GM19025 (cell line): ENCODE data around the gene UGT1A4.
"Not testable (repeated sequence)": the region's sequence is repeated elsewhere in the genome, so short reads cannot be mapped to it uniquely, and the experiment has no call there.

Experiments used
- ATAC-seq: cut with Tn5 transposase; IDR thresholded peaks from one replicate; pipeline ENCODE4 v1.9.1; 2021; ENCODE audit warnings: mild to moderate bottlenecking, low read depth, moderate library complexity; ENCODE audit not compliant: unreplicated experiment

The UGT1A4 gene

GRCh38 chr2:233746475-233747282 lies 28.1 kb downstream of the UGT1A4 start:
- ATAC-seq = no peak

GRCh38 chr2:233747283-233747544 lies 28.7 kb downstream of the UGT1A4 start:
- no peak for ATAC-seq

- not testable (repeated sequence) for ATAC-seq
These were observed 32.2 kb downstream of the UGT1A4 start for GRCh38 chr2:233750689-233751088.

- ATAC-seq = not testable (repeated sequence)
These were observed 32.9 kb downstream of the UGT1A4 start for GRCh38 chr2:233751212-233752009.

GRCh38 chr2:233754872-233755611 lies 36.5 kb downstream of the UGT1A4 start:
- ATAC-seq = no peak

GRCh38 chr2:233756429-233757081 lies 38.0 kb downstream of the UGT1A4 start:
- ATAC-seq = no peak

GRCh38 chr2:233758141-233758540 lies 39.6 kb downstream of the UGT1A4 start:
- no peak for ATAC-seq

GRCh38 chr2:233758849-233759248 lies 40.3 kb downstream of the UGT1A4 start:
- ATAC-seq = no peak

- ATAC-seq = no peak
These were observed 41.5 kb downstream of the UGT1A4 start, which contains the start of gene UGT1A1 for GRCh38 chr2:233760043-233760442. Gene UGT1A1 (plus strand): TSS chr2:233760270. CDS start chr2:233760288, 18 bp downstream.

GRCh38 chr2:233761040-233761769 lies 42.7 kb downstream of the UGT1A4 start:
- ATAC-seq = no peak

- no peak for ATAC-seq
These were observed 45.7 kb downstream of the UGT1A4 start for GRCh38 chr2:233764264-233764663.

GRCh38 chr2:233764761-233765160 lies 46.2 kb downstream of the UGT1A4 start:
- ATAC-seq = no peak

GRCh38 chr2:233766416-233766815 lies 47.9 kb downstream of the UGT1A4 start:
- ATAC-seq = no peak

- no peak for ATAC-seq
These were observed 49.5 kb downstream of the UGT1A4 start for GRCh38 chr2:233768076-233768475.

- no peak for ATAC-seq
These were observed 50.7 kb downstream of the UGT1A4 start for GRCh38 chr2:233769260-233769659.

GRCh38 chr2:233772153-233772552 lies 53.6 kb downstream of the UGT1A4 start:
- no peak for ATAC-seq

GRCh38 chr2:233772583-233772982 lies 54.0 kb downstream of the UGT1A4 start:
- ATAC-seq = no peak

GRCh38 chr2:233773854-233774253 lies 55.3 kb downstream of the UGT1A4 start:
- no peak for ATAC-seq

- ATAC-seq = no peak
These were observed 56.9 kb downstream of the UGT1A4 start for GRCh38 chr2:233775414-233775813.

GRCh38 chr2:233778030-233778429 lies 59.5 kb downstream of the UGT1A4 start, which contains the start of gene MROH2A:
Gene MROH2A (plus strand): TSS chr2:233778330. CDS start chr2:233779359, 1,029 bp downstream.
- ATAC-seq = no peak
